Gastroesophageal sphincter (tissue), 3 donors: ENCODE results near the gene FAM240B.

Experiments
- CTCF ChIP-seq, 4 experiments: fragments of 200-600 bp in 2 of 4; fragments of 450-650 bp in 2 of 4; sonication (generic) in 1 of 4; IDR thresholded peaks; one replicate each; pipeline ENCODE4 v1.5.1; 2017 to 2019; ENCODE audit warnings: antibody characterized with exemption in 4 of 4, mild to moderate bottlenecking in 2 of 4, moderate library complexity in 2 of 4
- EP300 ChIP-seq: sonication (generic); formaldehyde crosslinking; IDR thresholded peaks from one replicate; pipeline ENCODE4 v1.6.1; 2017; ENCODE audit warnings: antibody characterized with exemption, mild to moderate bottlenecking
- POLR2A ChIP-seq, 2 donors: fragments of 450-650 bp; IDR thresholded peaks; one replicate each; pipeline ENCODE4 v1.6.1; 2017; ENCODE audit warnings: antibody characterized with exemption in 2 of 2, mild to moderate bottlenecking in 2 of 2, moderate library complexity in 1 of 2
- POLR2AphosphoS5 ChIP-seq: sonication (generic); formaldehyde crosslinking; IDR thresholded peaks from one replicate; pipeline ENCODE4 v1.6.1; 2017; ENCODE audit warnings: antibody characterized with exemption

DNA sequence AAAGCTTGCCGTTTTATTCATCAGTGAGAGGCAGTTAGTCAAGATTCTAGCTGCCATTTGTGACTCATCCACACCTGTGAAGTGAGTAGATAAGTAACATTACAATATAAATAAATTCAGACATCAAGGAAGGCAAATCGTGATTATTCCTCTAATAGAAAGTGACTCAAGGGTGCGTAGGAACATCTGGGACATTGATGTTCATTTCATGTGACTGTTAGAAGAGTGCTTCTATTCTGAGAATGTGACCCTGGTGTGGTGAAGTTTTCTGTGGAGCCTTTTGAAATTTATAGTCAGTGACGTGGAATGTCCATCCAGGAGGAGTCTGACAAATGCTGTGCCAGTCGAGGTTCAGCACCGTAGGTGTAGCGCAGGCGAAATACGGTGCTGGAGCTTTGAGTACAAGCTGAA, 48.4 kb upstream of the FAM240B start:
- TF ChIP-seq CTCF (IDR thresholded peaks at IDR 0.05): no peak
- no peak for TF ChIP-seq POLR2A (IDR thresholded peaks at IDR 0.05)
- no peak for TF ChIP-seq POLR2AphosphoS5
- no peak for TF ChIP-seq EP300
